Esophagus muscularis mucosa (tissue), 4 donors: ENCODE data around the gene ARMC9.

Experiments used
- EP300 ChIP-seq: sonication (generic); formaldehyde crosslinking; IDR thresholded peaks from one replicate; pipeline ENCODE4 v1.6.1; 2017; ENCODE audit warnings: antibody characterized with exemption
- POLR2A ChIP-seq: fragments of 450-650 bp; IDR thresholded peaks from one replicate; pipeline ENCODE4 v1.6.1; 2017; ENCODE audit warnings: antibody characterized with exemption, moderate library complexity, mild to moderate bottlenecking, low read depth
- POLR2AphosphoS5 ChIP-seq, 2 donors: sonication (generic); formaldehyde crosslinking; IDR thresholded peaks; one replicate each; pipeline ENCODE4 v1.6.1; 2017; ENCODE audit warnings: antibody characterized with exemption in 2 of 2
- TF ChIP-seq, protein P1 (sequence below), 3 experiments: fragments of 200-600 bp in 2 of 3; fragments of 450-650 bp in 1 of 3; sonication (generic) in 2 of 3; IDR thresholded peaks; one replicate each; pipeline ENCODE4 v1.5.1; 2017 to 2019; ENCODE audit warnings: antibody characterized with exemption in 3 of 3, mild to moderate bottlenecking in 2 of 3, moderate library complexity in 1 of 3

DNA sequence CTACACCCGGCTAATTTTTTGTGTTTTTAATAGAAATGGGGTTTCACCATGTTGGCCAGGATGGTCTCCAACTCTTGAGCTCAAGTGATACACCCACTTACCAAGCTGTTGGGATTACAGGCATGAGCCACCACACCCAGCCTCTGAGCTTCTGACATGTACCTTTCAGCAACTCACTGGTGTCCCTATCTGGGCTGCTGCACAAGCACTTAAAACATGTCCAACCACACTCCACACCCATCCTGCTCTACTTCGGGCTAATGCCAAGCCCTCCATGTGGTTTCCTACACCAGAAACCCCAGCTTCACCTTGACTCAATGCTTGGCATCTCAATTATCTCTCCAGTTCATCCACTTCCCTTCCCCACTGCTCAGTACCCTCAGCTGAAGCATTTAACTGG lies 22.4 kb upstream of the ARMC9 start:
- no peak for TF ChIP-seq POLR2AphosphoS5 (IDR thresholded peaks at IDR 0.05)
- TF ChIP-seq, protein P1, sequence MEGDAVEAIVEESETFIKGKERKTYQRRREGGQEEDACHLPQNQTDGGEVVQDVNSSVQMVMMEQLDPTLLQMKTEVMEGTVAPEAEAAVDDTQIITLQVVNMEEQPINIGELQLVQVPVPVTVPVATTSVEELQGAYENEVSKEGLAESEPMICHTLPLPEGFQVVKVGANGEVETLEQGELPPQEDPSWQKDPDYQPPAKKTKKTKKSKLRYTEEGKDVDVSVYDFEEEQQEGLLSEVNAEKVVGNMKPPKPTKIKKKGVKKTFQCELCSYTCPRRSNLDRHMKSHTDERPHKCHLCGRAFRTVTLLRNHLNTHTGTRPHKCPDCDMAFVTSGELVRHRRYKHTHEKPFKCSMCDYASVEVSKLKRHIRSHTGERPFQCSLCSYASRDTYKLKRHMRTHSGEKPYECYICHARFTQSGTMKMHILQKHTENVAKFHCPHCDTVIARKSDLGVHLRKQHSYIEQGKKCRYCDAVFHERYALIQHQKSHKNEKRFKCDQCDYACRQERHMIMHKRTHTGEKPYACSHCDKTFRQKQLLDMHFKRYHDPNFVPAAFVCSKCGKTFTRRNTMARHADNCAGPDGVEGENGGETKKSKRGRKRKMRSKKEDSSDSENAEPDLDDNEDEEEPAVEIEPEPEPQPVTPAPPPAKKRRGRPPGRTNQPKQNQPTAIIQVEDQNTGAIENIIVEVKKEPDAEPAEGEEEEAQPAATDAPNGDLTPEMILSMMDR (IDR thresholded peaks at IDR 0.05) = no peak
- no peak for TF ChIP-seq POLR2A
- no peak for TF ChIP-seq EP300
